PC-3 (cell line): Measurements from ENCODE around the gene MXD1.

ENCODE experiments used
- EZH2 ChIP-seq: fragments of 300-600 bp; sonication (generic); IDR thresholded peaks from one replicate; pipeline ENCODE4 v1.6.1; 2017; ENCODE audit warnings: antibody characterized with exemption, mild to moderate bottlenecking, low read length; ENCODE audit not compliant: unreplicated experiment
- EZH2phosphoT487 ChIP-seq: fragments of 300-600 bp; sonication (generic); IDR thresholded peaks from 2 replicates; pipeline ENCODE4 v1.6.1; 2018; ENCODE audit warnings: mild to moderate bottlenecking, antibody characterized with exemption, low read length, borderline replicate concordance
- TF ChIP-seq, protein P1 (sequence below): fragments of 300-600 bp; sonication (generic); conservative IDR thresholded peaks from 2 replicates; pipeline ENCODE4 v1.5.1; 2017; ENCODE audit warnings: antibody characterized with exemption, low read depth, mild to moderate bottlenecking, low read length

DNA sequence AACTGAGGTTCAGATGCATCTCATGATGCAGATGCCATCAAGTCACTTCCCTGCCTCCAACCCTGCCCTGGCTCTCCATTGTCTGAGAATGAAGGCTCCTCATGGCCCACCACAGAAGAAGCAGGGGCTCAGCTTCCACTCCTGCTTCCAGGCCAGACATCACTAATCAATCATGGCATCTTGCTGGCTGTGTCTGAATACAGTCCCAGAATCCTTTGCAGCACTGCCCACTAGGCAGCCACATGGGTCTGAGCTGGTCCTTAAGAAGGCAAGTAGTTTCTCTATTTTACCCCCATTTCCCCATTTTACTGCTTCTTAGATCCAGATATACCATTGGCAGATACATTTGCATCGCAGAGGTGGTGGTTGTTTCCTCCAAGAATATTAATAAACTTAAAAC is 39.2 kb downstream of the MXD1 start:
- TF ChIP-seq, protein P1, sequence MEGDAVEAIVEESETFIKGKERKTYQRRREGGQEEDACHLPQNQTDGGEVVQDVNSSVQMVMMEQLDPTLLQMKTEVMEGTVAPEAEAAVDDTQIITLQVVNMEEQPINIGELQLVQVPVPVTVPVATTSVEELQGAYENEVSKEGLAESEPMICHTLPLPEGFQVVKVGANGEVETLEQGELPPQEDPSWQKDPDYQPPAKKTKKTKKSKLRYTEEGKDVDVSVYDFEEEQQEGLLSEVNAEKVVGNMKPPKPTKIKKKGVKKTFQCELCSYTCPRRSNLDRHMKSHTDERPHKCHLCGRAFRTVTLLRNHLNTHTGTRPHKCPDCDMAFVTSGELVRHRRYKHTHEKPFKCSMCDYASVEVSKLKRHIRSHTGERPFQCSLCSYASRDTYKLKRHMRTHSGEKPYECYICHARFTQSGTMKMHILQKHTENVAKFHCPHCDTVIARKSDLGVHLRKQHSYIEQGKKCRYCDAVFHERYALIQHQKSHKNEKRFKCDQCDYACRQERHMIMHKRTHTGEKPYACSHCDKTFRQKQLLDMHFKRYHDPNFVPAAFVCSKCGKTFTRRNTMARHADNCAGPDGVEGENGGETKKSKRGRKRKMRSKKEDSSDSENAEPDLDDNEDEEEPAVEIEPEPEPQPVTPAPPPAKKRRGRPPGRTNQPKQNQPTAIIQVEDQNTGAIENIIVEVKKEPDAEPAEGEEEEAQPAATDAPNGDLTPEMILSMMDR: no peak
- TF ChIP-seq EZH2 (no peak), EZH2phosphoT487 (no peak)
